Panc1 (cell line): ENCODE data around the gene TMTC3. TPM values are rescaled to one million over a fixed set of nuclear protein-coding genes. Genes with fewer than 3 reads are reported as not detected.

Source experiments
- ATAC-seq: fragments of 200-7000 bp; cut with Tn5 transposase; 2 replicates; pipeline ENCODE4 v1.9.1; 2020; ENCODE audit warnings: mild to moderate bottlenecking, moderate library complexity
- BruUV-seq: library from RNA; stranded (reverse); fragments of 400-500 nt; replicated peaks from 2 replicates; lab custom pipeline; 2021; lab: Mats Ljungman, UMichigan
- CTCF ChIA-PET: fragments of 300-600 bp; sonication (Branson Sonifier 250); formaldehyde crosslinking; loops from one replicate; lab custom pipeline; 2022; ENCODE audit warnings: antibody characterized with exemption; lab: Charles Lee
- POLR2A ChIA-PET: fragments of 300-600 bp; sonication (Branson Sonifier 250); formaldehyde crosslinking; loops from one replicate; lab custom pipeline; 2022; ENCODE audit warnings: antibody characterized with exemption; lab: Charles Lee
- DNase-seq: peaks from one replicate; pipeline ENCODE4 v3.0.0-alpha.2; 2010; ENCODE audit warnings: low read depth, low spot score
- H3K27ac ChIP-seq: 2 replicates; pipeline ENCODE4 v1.5.1; 2011; ENCODE audit warnings: mild to moderate bottlenecking, low read length, inconsistent platforms
- H3K27me3 ChIP-seq: fragments of 200-500 bp; sonication (Bioruptor generic); 2 replicates; pipeline ENCODE4 v1.6.0; 2014; ENCODE audit warnings: low read length, inconsistent platforms; ENCODE audit not compliant: control insufficient read depth, insufficient read depth
- H3K36me3 ChIP-seq: fragments of 200-500 bp; sonication (Bioruptor generic); 2 replicates; pipeline ENCODE4 v1.5.1; 2014; ENCODE audit warnings: inconsistent platforms, mild to moderate bottlenecking, low read length, moderate library complexity; ENCODE audit not compliant: control insufficient read depth, insufficient read depth
- H3K4me1 ChIP-seq: 2 replicates; pipeline ENCODE4 v1.5.1; 2011; ENCODE audit warnings: inconsistent platforms, mild to moderate bottlenecking, low read length, moderate library complexity; ENCODE audit not compliant: control insufficient read depth, insufficient read depth
- H3K4me3 ChIP-seq, 2 experiments: 2 replicates each; pipeline ENCODE4 v1.5.1; 2011 to 2012; ENCODE audit warnings: low read depth in 2 of 2, low read length in 2 of 2, mild to moderate bottlenecking in 2 of 2, inconsistent platforms in 1 of 2, moderate library complexity in 1 of 2
- H3K9me3 ChIP-seq: fragments of 200-500 bp; sonication (Bioruptor generic); 2 replicates; pipeline ENCODE4 v1.5.1; 2014; ENCODE audit warnings: low read depth, mild to moderate bottlenecking, inconsistent platforms, low read length, moderate library complexity; ENCODE audit not compliant: control insufficient read depth, insufficient read depth
- POLR2AphosphoS5 ChIP-seq: IDR thresholded peaks from 2 replicates; pipeline ENCODE4 v1.6.1; 2012; ENCODE audit warnings: mild to moderate bottlenecking, low read depth, low read length, moderate library complexity
- SIN3A ChIP-seq: IDR thresholded peaks from 2 replicates; pipeline ENCODE4 v1.6.1; 2012; ENCODE audit warnings: low read depth, mild to moderate bottlenecking, low read length, moderate library complexity, borderline replicate concordance; ENCODE audit not compliant: insufficient read depth
- TCF7L2 ChIP-seq: IDR thresholded peaks from 2 replicates; pipeline ENCODE4 v1.6.1; 2011; ENCODE audit warnings: mild to moderate bottlenecking, low read depth, low read length, inconsistent platforms
- in situ Hi-C: cut with HindIII; loops from 2 replicates; pipeline ENCODE4 v1.10.0; 2016; ENCODE audit warnings: low sequenced_read_pairs, low pct_unique_long_range_greater_than_20kb
- intact Hi-C: fragments of 100-400 bp; cut with micrococcal nuclease; formaldehyde crosslinking; loops from one replicate; pipeline ENCODE4 v1.10.0; 2022; ENCODE audit not compliant: unreplicated experiment
- total RNA-seq: library from RNA; stranded (reverse); gene quantifications from one replicate; pipeline ENCODE4 v1.2.1, GENCODE V29; 2021; ENCODE audit not compliant: unreplicated experiment
- TF ChIP-seq, protein P1 (sequence below), 2 experiments: IDR thresholded peaks; 2 replicates each; pipeline ENCODE4 v1.6.1; 2011 to 2012; ENCODE audit warnings: low read depth in 2 of 2, control low read depth in 1 of 2, low read length in 1 of 2, mild to moderate bottlenecking in 1 of 2, moderate library complexity in 1 of 2; ENCODE audit not compliant: insufficient read depth in 1 of 2
- TF ChIP-seq, protein P2 (sequence below): fragments of 450-650 bp; IDR thresholded peaks from 2 replicates; pipeline ENCODE4 v1.5.1; 2017; ENCODE audit warnings: mild to moderate bottlenecking

The TMTC3 gene
- total RNA-seq, 1 experiment from 2014 or later: 21.6 TPM

DNA sequence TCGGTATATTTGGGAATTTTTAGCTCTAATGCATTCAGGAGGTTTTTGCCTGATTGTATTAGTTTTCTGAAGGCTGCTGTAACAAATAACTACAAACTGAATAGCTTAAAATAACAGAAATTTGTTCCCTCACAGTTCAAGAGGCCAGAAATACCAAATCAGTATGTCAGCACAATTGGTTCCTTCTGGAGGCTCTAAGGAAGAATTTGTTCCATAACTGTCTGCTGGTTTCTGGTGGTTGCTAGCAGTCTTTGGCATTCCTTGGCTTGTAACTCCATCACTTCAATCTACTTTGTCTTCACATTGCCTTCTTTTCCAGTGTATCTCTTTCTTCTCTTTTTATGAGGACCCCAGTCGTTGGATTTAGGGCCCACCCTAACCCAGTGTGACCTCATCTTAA lies 21.3 kb downstream of the TMTC3 start:
- TF ChIP-seq POLR2AphosphoS5 (no peak), TCF7L2 (no peak), SIN3A (no peak)
- TF ChIP-seq, protein P1, sequence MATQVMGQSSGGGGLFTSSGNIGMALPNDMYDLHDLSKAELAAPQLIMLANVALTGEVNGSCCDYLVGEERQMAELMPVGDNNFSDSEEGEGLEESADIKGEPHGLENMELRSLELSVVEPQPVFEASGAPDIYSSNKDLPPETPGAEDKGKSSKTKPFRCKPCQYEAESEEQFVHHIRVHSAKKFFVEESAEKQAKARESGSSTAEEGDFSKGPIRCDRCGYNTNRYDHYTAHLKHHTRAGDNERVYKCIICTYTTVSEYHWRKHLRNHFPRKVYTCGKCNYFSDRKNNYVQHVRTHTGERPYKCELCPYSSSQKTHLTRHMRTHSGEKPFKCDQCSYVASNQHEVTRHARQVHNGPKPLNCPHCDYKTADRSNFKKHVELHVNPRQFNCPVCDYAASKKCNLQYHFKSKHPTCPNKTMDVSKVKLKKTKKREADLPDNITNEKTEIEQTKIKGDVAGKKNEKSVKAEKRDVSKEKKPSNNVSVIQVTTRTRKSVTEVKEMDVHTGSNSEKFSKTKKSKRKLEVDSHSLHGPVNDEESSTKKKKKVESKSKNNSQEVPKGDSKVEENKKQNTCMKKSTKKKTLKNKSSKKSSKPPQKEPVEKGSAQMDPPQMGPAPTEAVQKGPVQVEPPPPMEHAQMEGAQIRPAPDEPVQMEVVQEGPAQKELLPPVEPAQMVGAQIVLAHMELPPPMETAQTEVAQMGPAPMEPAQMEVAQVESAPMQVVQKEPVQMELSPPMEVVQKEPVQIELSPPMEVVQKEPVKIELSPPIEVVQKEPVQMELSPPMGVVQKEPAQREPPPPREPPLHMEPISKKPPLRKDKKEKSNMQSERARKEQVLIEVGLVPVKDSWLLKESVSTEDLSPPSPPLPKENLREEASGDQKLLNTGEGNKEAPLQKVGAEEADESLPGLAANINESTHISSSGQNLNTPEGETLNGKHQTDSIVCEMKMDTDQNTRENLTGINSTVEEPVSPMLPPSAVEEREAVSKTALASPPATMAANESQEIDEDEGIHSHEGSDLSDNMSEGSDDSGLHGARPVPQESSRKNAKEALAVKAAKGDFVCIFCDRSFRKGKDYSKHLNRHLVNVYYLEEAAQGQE (IDR thresholded peaks at IDR 0.05; ENCODE audit: insufficient read depth in 1 of 2, low read depth in 2 of 2, low read length in 1 of 2): no peak
- TF ChIP-seq, protein P2, sequence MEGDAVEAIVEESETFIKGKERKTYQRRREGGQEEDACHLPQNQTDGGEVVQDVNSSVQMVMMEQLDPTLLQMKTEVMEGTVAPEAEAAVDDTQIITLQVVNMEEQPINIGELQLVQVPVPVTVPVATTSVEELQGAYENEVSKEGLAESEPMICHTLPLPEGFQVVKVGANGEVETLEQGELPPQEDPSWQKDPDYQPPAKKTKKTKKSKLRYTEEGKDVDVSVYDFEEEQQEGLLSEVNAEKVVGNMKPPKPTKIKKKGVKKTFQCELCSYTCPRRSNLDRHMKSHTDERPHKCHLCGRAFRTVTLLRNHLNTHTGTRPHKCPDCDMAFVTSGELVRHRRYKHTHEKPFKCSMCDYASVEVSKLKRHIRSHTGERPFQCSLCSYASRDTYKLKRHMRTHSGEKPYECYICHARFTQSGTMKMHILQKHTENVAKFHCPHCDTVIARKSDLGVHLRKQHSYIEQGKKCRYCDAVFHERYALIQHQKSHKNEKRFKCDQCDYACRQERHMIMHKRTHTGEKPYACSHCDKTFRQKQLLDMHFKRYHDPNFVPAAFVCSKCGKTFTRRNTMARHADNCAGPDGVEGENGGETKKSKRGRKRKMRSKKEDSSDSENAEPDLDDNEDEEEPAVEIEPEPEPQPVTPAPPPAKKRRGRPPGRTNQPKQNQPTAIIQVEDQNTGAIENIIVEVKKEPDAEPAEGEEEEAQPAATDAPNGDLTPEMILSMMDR: no peak
- Histone ChIP-seq H3K4me1 (no peaks in the 10 kb centered on the region), H3K27me3 (no peaks in the 10 kb centered on the region), H3K4me3 (no peak overlapping the region), H3K9me3 (no peaks in the 10 kb centered on the region), H3K27ac (no peak overlapping the region), H3K36me3 (no peaks in the 10 kb centered on the region; the same call in none of the 2 replicates)
- intact Hi-C loops: no loop called here
- ATAC-seq (no peak), DNase-seq (no peak)
- ChIA-PET CTCF (no interaction called here), POLR2A (no interaction called here)
- BruUV-seq: no TSS peak
- in situ Hi-C loops: no loop called here

DNA sequence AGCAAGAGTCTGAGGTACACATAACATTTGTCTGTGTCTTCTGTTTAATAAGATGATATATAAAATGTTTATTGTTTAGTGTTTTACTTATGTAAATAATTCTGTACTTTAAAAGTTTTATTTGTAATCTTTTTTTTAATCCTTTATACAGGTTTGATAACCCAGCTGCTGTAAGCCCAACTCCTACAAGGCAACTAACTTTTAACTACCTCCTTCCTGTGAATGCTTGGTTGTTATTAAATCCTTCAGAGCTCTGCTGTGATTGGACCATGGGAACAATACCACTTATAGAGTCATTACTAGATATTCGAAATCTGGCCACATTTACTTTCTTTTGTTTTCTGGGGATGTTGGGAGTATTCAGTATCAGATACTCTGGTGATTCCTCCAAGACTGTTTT lies 24.1 kb downstream of the TMTC3 start:
- in situ Hi-C loops (no loop called here), intact Hi-C loops (no loop called here)
- ATAC-seq: no peak
- Histone ChIP-seq H3K36me3 (no peaks in the 10 kb centered on the region; the same call in none of the 2 replicates), H3K27ac (no peak overlapping the region), H3K9me3 (no peaks in the 10 kb centered on the region), H3K27me3 (no peaks in the 10 kb centered on the region), H3K4me1 (no peaks in the 10 kb centered on the region), H3K4me3 (no peak overlapping the region)
- ChIA-PET POLR2A (interaction anchor here (0.6 kb wide), 1 partner anchor 68 kb away, joined by 5 read pairs; no protein-coding TSS in a partner anchor), CTCF (no interaction called here)
- no peak for TF ChIP-seq TCF7L2
- TF ChIP-seq, protein P2: no peak
- TF ChIP-seq, protein P1 (IDR thresholded peaks at IDR 0.05; ENCODE audit: insufficient read depth in 1 of 2, low read depth in 2 of 2, low read length in 1 of 2): no peak
- TF ChIP-seq POLR2AphosphoS5: no peak
- TF ChIP-seq SIN3A: no peak
- no TSS peak for BruUV-seq
- DNase-seq: no peak
